ENCODE data around the gene NFATC2. TPM values are rescaled to one million over a fixed set of nuclear protein-coding genes. Genes with fewer than 3 reads are reported as not detected.

The NFATC2 gene
- total RNA-seq, 1 experiment from 2014 or later: 6.3 TPM

GRCh38 chr20:51529758-51530157 is 12.8 kb downstream of the NFATC2 start:
- Histone ChIP-seq H3K9me2 (ENCODE audit: insufficient read depth) (no peaks in the 10 kb centered on the region), H3K4me2 (no peak overlapping the region)
- intact Hi-C loops (cut with micrococcal nuclease; ENCODE audit: unreplicated experiment): loop anchor here (5.0 kb wide), 3 partner anchors 42 to 157 kb away; no protein-coding TSS in a partner anchor

GRCh38 chr20:51529081-51529681 is 13.3 kb downstream of the NFATC2 start:
- intact Hi-C loops (cut with micrococcal nuclease; ENCODE audit: unreplicated experiment): no loop called here
- CTCF ChIA-PET: interaction anchor here (0.6 to 0.7 kb wide), 2 partner anchors 237 to 544 kb away, joined by 3 read pairs; no protein-coding TSS in a partner anchor

More at GRCh38 chr20:51529758-51530157, 12.8 kb downstream of the NFATC2 start:
- H3K4me3 ChIP-seq: no peak overlapping the region
- BruUV-seq (replicated peaks): no TSS peak
- TF ChIP-seq EZH2 (IDR thresholded peaks at IDR 0.05; ENCODE audit: low read depth): no peak
- no peak for TF ChIP-seq CTCF (conservative IDR thresholded peaks at IDR 0.05)
- no peaks in the 10 kb centered on the region for H4K20me1 ChIP-seq (ENCODE audit: insufficient read depth)
- no peaks in the 10 kb centered on the region for H3K36me3 ChIP-seq (ENCODE audit: low read depth)
- no peak for DNase-seq
- H3K9me3 ChIP-seq (ENCODE audit: insufficient read depth, low read depth): no peaks in the 10 kb centered on the region
- no peak overlapping the region for H2AFZ ChIP-seq
- H3K27me3 ChIP-seq (ENCODE audit: insufficient read depth, low read depth): no peaks in the 10 kb centered on the region
- H3K27ac ChIP-seq: no peak overlapping the region
- H3F3A ChIP-seq (ENCODE audit: insufficient read depth, low read depth): peaks cover 36% of the 10 kb centered on the region
- H3K4me1 ChIP-seq (replicated peaks; ENCODE audit: insufficient read depth): peaks cover 42% of the 10 kb centered on the region
- POLR2A ChIA-PET (ENCODE audit: unreplicated experiment): no interaction called here
- CTCF ChIA-PET: interaction anchor here (0.6 to 0.7 kb wide), 2 partner anchors 236 to 545 kb away, joined by 3 read pairs; no protein-coding TSS in a partner anchor
- peaks cover 18% of the 10 kb centered on the region; the same call in 1 of the 2 replicates for H3K79me2 ChIP-seq (ENCODE audit: low read depth)

More at GRCh38 chr20:51529081-51529681, 13.3 kb downstream of the NFATC2 start:
- H3K27me3 ChIP-seq (ENCODE audit: insufficient read depth, low read depth): no peaks in the 10 kb centered on the region
- no TSS peak for BruUV-seq (replicated peaks)
- POLR2A ChIA-PET (ENCODE audit: unreplicated experiment): no interaction called here
- no peak for TF ChIP-seq EZH2 (IDR thresholded peaks at IDR 0.05; ENCODE audit: low read depth)
- TF ChIP-seq CTCF (conservative IDR thresholded peaks at IDR 0.05): no peak
- H2AFZ ChIP-seq: no peak overlapping the region
- H3K27ac ChIP-seq: no peak overlapping the region
- H4K20me1 ChIP-seq (ENCODE audit: insufficient read depth): no peaks in the 10 kb centered on the region
- H3K9me2 ChIP-seq (ENCODE audit: insufficient read depth): no peaks in the 10 kb centered on the region
- peaks cover 38% of the 10 kb centered on the region for H3K4me1 ChIP-seq (replicated peaks; ENCODE audit: insufficient read depth)
- H3K4me3 ChIP-seq: no peak overlapping the region
- DNase-seq: no peak
- peaks cover 36% of the 10 kb centered on the region for H3F3A ChIP-seq (ENCODE audit: insufficient read depth, low read depth)
- no peaks in the 10 kb centered on the region for H3K36me3 ChIP-seq (ENCODE audit: low read depth)
- no peaks in the 10 kb centered on the region for H3K9me3 ChIP-seq (ENCODE audit: insufficient read depth, low read depth)
- H3K79me2 ChIP-seq (ENCODE audit: low read depth): peaks cover 18% of the 10 kb centered on the region; the same call in 1 of the 2 replicates
- no peak overlapping the region for H3K4me2 ChIP-seq

Measured in PC-9 (cell line).